ENCODE results near the gene CCNF. TPM values are rescaled to one million over a fixed set of nuclear protein-coding genes. Genes with fewer than 3 reads are reported as not detected.

Gene CCNF
- total RNA-seq, 1 donor from 2014 or later, result 36.0 TPM

DNA sequence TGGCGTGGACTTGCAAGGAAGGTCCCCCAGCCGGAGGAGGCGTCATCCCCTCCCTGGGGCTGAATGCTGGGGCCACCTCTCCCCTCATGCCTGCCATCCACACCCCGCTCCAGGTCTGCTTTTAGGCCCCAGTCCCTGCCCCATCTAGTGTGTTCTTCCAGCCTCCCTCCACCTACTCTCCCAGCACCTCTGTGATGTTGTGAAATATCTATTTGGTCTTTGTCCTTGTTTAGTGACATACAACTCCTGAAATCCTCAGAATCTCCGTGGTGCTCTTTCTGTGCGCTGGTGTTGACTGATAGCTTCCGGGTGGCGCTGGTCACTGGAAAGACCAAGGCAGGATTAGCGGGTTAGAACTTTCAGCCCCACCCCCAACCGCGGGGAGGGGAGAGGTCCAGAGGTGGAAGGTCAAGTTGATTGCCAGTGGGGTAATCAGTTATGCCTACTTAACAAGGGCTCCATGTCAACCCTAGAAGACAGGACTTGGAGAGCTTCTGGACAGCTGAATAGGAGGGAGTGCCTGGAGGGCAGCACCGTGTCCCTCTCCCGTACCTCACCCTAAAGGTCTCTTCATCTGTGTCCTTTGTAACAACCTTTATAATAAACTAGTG is 55.8 kb downstream of the CCNF start:
- H3K4me3 Mint-ChIP-seq, result no peak overlapping the region
- TF ChIP-seq CTCF (conservative IDR thresholded peaks at IDR 0.05), result no peak
- H3K9me3 Mint-ChIP-seq, result no peaks in the 10 kb centered on the region
- H3K27me3 Mint-ChIP-seq, result no peaks in the 10 kb centered on the region
- H3K36me3 Mint-ChIP-seq, result no peaks in the 10 kb centered on the region
- DNase-seq (ENCODE audit: extremely low spot score, unreplicated experiment), result no peak
- peak overlapping the region; percentile 20 for H3K27ac Mint-ChIP-seq
- peaks cover 32% of the 10 kb centered on the region for H3K4me1 Mint-ChIP-seq (ENCODE audit: unreplicated experiment)

GRCh38 chr16:2485811-2486507 is 56.7 kb downstream of the CCNF start:
- H3K36me3 Mint-ChIP-seq, result no peaks in the 10 kb centered on the region

DNA sequence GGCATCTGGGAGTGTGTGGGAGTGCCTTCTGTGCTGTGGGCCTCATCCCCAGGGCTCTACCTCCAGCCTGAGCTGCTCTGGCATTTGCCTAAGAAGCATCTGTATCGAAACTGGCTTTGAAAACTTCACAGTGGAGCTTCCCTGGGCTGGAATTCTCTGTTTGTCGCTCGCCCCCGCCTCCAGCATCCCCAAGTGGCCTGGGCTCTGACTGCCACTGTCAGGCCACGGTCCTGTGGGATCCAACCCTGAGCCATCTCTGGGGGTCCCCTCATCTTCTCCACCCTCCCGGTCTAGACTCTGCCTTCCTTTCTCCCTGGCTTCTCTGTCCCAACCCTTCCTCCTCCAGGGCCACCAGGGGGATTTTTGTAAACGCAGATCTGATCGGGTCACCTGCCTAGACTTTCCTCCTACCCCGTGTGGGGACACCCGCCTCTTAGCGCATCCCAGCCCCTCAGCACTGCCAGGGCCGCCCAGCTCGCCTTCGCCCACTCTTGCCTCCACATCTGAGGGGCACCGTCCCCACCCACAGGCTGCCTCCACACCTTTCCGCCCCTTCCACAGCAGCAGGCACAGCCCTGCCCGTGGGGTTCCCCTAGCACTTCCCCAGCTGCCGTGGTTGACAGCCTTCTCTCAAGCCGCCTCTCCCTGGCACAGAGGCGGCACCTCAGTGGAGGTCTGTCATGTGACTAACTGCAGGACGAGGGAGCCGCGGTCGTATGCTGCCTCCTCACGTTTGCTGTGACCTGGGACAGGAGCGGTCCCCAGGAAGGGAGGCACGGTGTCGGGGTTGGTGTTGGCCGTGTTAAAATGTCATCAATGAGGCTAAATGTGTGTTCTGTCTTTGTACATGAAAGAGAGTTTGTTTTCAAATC is 57.6 kb downstream of the CCNF start:
- H3K27ac Mint-ChIP-seq, result peak overlapping the region; percentile 7
- TF ChIP-seq CTCF (conservative IDR thresholded peaks at IDR 0.05), result no peak
- no peaks in the 10 kb centered on the region for H3K36me3 Mint-ChIP-seq
- H3K4me1 Mint-ChIP-seq (ENCODE audit: unreplicated experiment), result peaks cover 36% of the 10 kb centered on the region
- no peaks in the 10 kb centered on the region for H3K27me3 Mint-ChIP-seq
- DNase-seq (ENCODE audit: extremely low spot score, unreplicated experiment), result no peak
- H3K4me3 Mint-ChIP-seq, result peak overlapping the region; percentile 26
- H3K9me3 Mint-ChIP-seq, result no peaks in the 10 kb centered on the region

More at GRCh38 chr16:2485811-2486507, 56.7 kb downstream of the CCNF start:
- Mint-ChIP-seq H3K4me3 (no peak overlapping the region), H3K27me3 (no peaks in the 10 kb centered on the region), H3K27ac (no peak overlapping the region), H3K4me1 (ENCODE audit: unreplicated experiment) (peaks cover 35% of the 10 kb centered on the region), H3K9me3 (no peaks in the 10 kb centered on the region)
- no peak for TF ChIP-seq CTCF (conservative IDR thresholded peaks at IDR 0.05)
- DNase-seq (ENCODE audit: extremely low spot score, unreplicated experiment), result no peak

GRCh38 chr16:2487517-2487842 is 58.2 kb downstream of the CCNF start:
- H3K4me1 Mint-ChIP-seq (ENCODE audit: unreplicated experiment), result peaks cover 35% of the 10 kb centered on the region
- no peaks in the 10 kb centered on the region for H3K36me3 Mint-ChIP-seq
- H3K27me3 Mint-ChIP-seq, result no peaks in the 10 kb centered on the region
- DNase-seq (ENCODE audit: extremely low spot score, unreplicated experiment), result no peak
- no peak for TF ChIP-seq CTCF (conservative IDR thresholded peaks at IDR 0.05)
- H3K9me3 Mint-ChIP-seq, result no peaks in the 10 kb centered on the region
- H3K4me3 Mint-ChIP-seq, result peak overlapping the region; percentile 26
- peak overlapping the region; percentile 7 for H3K27ac Mint-ChIP-seq

DNA sequence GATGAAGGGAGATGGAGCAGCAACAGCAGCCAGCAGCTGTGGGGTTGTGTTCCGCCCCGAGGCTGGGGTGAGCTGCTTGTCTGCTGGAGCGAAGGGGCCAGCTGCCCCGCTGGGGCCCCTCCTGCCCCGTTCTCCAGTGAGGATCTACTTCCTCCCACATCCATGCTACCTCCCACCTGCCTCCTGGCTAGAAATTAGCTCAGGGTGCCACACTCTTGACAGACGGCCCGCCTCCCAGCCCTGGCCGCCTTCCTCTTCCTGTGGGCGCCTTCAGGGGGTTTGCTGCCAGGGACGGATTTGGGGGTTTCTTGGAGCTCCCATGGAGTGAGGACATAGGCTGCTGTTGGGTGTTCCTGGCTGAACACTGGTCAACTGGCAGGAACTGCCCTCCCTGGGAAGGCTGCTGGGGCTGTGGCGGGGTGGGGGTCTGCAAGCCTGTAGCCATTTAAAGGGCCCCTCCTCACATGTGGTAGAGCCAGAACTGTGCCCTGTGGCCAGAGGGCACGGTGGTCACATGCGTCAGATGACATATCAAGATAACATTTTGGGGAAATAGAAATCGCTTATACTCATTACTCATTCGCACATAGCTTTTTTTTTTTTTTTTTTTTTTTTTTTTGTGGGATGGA is 58.8 kb downstream of the CCNF start:
- no peaks in the 10 kb centered on the region for H3K9me3 Mint-ChIP-seq
- H3K36me3 Mint-ChIP-seq, result no peaks in the 10 kb centered on the region
- H3K27ac Mint-ChIP-seq, result no peak overlapping the region
- no peak overlapping the region for H3K4me3 Mint-ChIP-seq
- DNase-seq (ENCODE audit: extremely low spot score, unreplicated experiment), result no peak
- no peaks in the 10 kb centered on the region for H3K27me3 Mint-ChIP-seq
- peaks cover 30% of the 10 kb centered on the region for H3K4me1 Mint-ChIP-seq (ENCODE audit: unreplicated experiment)
- no peak for TF ChIP-seq CTCF (conservative IDR thresholded peaks at IDR 0.05)
